ENCODE data around the gene UBA5.
A peak's percentile ranks its signal among the peaks of the same experiment; 100 is the strongest.
"Not testable (repeated sequence)": the region's sequence is repeated elsewhere in the genome, so short reads cannot be mapped to it uniquely, and the experiment has no call there.

Gene UBA5

GRCh38 chr3:132660052-132660810 is at the start of gene UBA5:
Gene UBA5, plus strand, starts transcription at chr3:132660329. Its CDS starts 209 bp downstream, at chr3:132660538.
- peak; percentile 66 for DNase-seq

GRCh38 chr3:132615301-132615700 is 44.8 kb upstream of the UBA5 start:
- not testable (repeated sequence) for DNase-seq

- DNase-seq, result peak; percentile 54
Observed at GRCh38 chr3:132615881-132616280, 44.2 kb upstream of the UBA5 start.

- no peak for DNase-seq
Observed at GRCh38 chr3:132616780-132617179, 43.3 kb upstream of the UBA5 start.

- DNase-seq, result no peak
Observed at GRCh38 chr3:132622148-132622547, 38.0 kb upstream of the UBA5 start.

GRCh38 chr3:132622761-132623160 is 37.4 kb upstream of the UBA5 start:
- no peak for DNase-seq

- DNase-seq, result no peak
Observed at GRCh38 chr3:132623646-132624045, 36.5 kb upstream of the UBA5 start.

GRCh38 chr3:132624790-132625189 is 35.3 kb upstream of the UBA5 start:
- no peak for DNase-seq

GRCh38 chr3:132625613-132626012 is 34.5 kb upstream of the UBA5 start:
- DNase-seq, result no peak

GRCh38 chr3:132626955-132627354 is 33.2 kb upstream of the UBA5 start:
- no peak for DNase-seq

GRCh38 chr3:132628157-132628556 is 32.0 kb upstream of the UBA5 start:
- DNase-seq, result no peak

- DNase-seq, result peak; percentile 73
Observed at GRCh38 chr3:132629928-132630327, 30.2 kb upstream of the UBA5 start.

- DNase-seq, result no peak
Observed at GRCh38 chr3:132630612-132631011, 29.5 kb upstream of the UBA5 start.

- DNase-seq, result no peak
Observed at GRCh38 chr3:132635052-132635451, 25.1 kb upstream of the UBA5 start.

- DNase-seq, result peak; percentile 53
Observed at GRCh38 chr3:132637590-132637989, 22.5 kb upstream of the UBA5 start.

GRCh38 chr3:132638706-132639105 is 21.4 kb upstream of the UBA5 start:
- DNase-seq, result no peak

- DNase-seq, result not testable (repeated sequence)
Observed at GRCh38 chr3:132641427-132641826, 18.7 kb upstream of the UBA5 start.

- DNase-seq, result peak; percentile 60
Observed at GRCh38 chr3:132641837-132642538, 18.1 kb upstream of the UBA5 start.

GRCh38 chr3:132642539-132642847 is 17.6 kb upstream of the UBA5 start:
- DNase-seq, result no peak

- DNase-seq, result no peak
Observed at GRCh38 chr3:132643366-132643765, 16.8 kb upstream of the UBA5 start.

- no peak for DNase-seq
Observed at GRCh38 chr3:132645058-132645457, 15.1 kb upstream of the UBA5 start.

- no peak for DNase-seq
Observed at GRCh38 chr3:132650153-132650552, 10.0 kb upstream of the UBA5 start.

- DNase-seq, result peak; percentile 23
Observed at GRCh38 chr3:132652640-132653270, 7.4 kb upstream of the UBA5 start.

- no peak for DNase-seq
Observed at GRCh38 chr3:132654190-132654589, 5.9 kb upstream of the UBA5 start.

Measured in fibroblast of skin of right quadriceps (primary cell).